PC-3 (cell line): ENCODE results near the gene EIF2AK3. TPM values are rescaled to one million over a fixed set of nuclear protein-coding genes. Genes with fewer than 3 reads are reported as not detected.

Experiments
- ATAC-seq: fragments of 200-7000 bp; cut with Tn5 transposase; 2 replicates; pipeline ENCODE4 v1.9.1; 2020; ENCODE audit warnings: mild to moderate bottlenecking, moderate library complexity
- BruUV-seq: library from RNA; stranded (reverse); fragments of 400-500 nt; replicated peaks from 2 replicates; lab custom pipeline; 2021; lab: Mats Ljungman, UMichigan
- CTCF ChIA-PET: fragments of 300-600 bp; sonication (Branson Sonifier 250); formaldehyde crosslinking; loops from one replicate; lab custom pipeline; 2022; ENCODE audit warnings: antibody characterized with exemption; lab: Charles Lee
- POLR2A ChIA-PET: fragments of 300-600 bp; sonication (Branson Sonifier 250); formaldehyde crosslinking; loops from one replicate; lab custom pipeline; 2022; ENCODE audit warnings: antibody characterized with exemption; ENCODE audit not compliant: unreplicated experiment; lab: Charles Lee
- DNase-seq: peaks from one replicate; pipeline ENCODE4 v3.0.0-alpha.2; 2015
- H2AFZ ChIP-seq: fragments of 300-600 bp; sonication (generic); 2 replicates; pipeline ENCODE4 v1.6.0; 2016; ENCODE audit warnings: antibody characterized with exemption, low read length
- H3F3A ChIP-seq: fragments of 300-600 bp; sonication (generic); one replicate; pipeline ENCODE4 v1.6.0; 2017; ENCODE audit warnings: antibody characterized with exemption, low read length, control low read depth, mild to moderate bottlenecking; ENCODE audit not compliant: unreplicated experiment
- H3K27ac ChIP-seq: fragments of 300-600 bp; sonication (generic); 2 replicates; pipeline ENCODE4 v1.5.1; 2016; ENCODE audit warnings: mild to moderate bottlenecking, low read length
- H3K27me3 ChIP-seq: fragments of 300-600 bp; sonication (generic); 2 replicates; pipeline ENCODE4 v1.6.1; 2016; ENCODE audit warnings: low read length, mixed read lengths
- H3K36me3 ChIP-seq: fragments of 300-600 bp; sonication (generic); 2 replicates; pipeline ENCODE4 v1.6.1; 2016; ENCODE audit warnings: low read depth, mixed run types, low read length, mixed read lengths
- H3K4me1 ChIP-seq: fragments of 300-600 bp; sonication (generic); 2 replicates; pipeline ENCODE4 v1.5.1; 2016; ENCODE audit warnings: low read length; ENCODE audit not compliant: insufficient read depth
- H3K4me2 ChIP-seq: fragments of 300-600 bp; sonication (generic); 2 replicates; pipeline ENCODE4 v1.6.0; 2016; ENCODE audit warnings: low read length
- H3K4me3 ChIP-seq: fragments of 300-600 bp; sonication (generic); 2 replicates; pipeline ENCODE4 v1.5.1; 2016; ENCODE audit warnings: mild to moderate bottlenecking, low read length, mixed read lengths
- H3K79me2 ChIP-seq: fragments of 300-600 bp; sonication (generic); 2 replicates; pipeline ENCODE4 v1.6.1; 2017; ENCODE audit warnings: low read length, mixed read lengths
- H3K9ac ChIP-seq: fragments of 300-600 bp; sonication (generic); 2 replicates; pipeline ENCODE4 v1.6.0; 2016; ENCODE audit warnings: mild to moderate bottlenecking, low read length
- H3K9me2 ChIP-seq: fragments of 300-600 bp; sonication (generic); replicated peaks from 2 replicates; pipeline ENCODE4 v1.6.1; 2016; ENCODE audit warnings: mixed run types, low read length, mixed read lengths
- H3K9me3 ChIP-seq: fragments of 300-600 bp; sonication (generic); 2 replicates; pipeline ENCODE4 v1.6.1; 2016; ENCODE audit warnings: low read length, mixed read lengths
- H4K20me1 ChIP-seq: fragments of 300-600 bp; sonication (generic); 2 replicates; pipeline ENCODE4 v1.6.1; 2016; ENCODE audit warnings: low read length, mixed read lengths
- CTCF ChIP-seq: fragments of 300-600 bp; sonication (generic); conservative IDR thresholded peaks from 2 replicates; pipeline ENCODE4 v1.5.1; 2017; ENCODE audit warnings: antibody characterized with exemption, low read depth, mild to moderate bottlenecking, low read length
- EZH2 ChIP-seq: fragments of 300-600 bp; sonication (generic); IDR thresholded peaks from one replicate; pipeline ENCODE4 v1.6.1; 2017; ENCODE audit warnings: antibody characterized with exemption, mild to moderate bottlenecking, low read length; ENCODE audit not compliant: unreplicated experiment
- EZH2phosphoT487 ChIP-seq: fragments of 300-600 bp; sonication (generic); IDR thresholded peaks from 2 replicates; pipeline ENCODE4 v1.6.1; 2018; ENCODE audit warnings: mild to moderate bottlenecking, antibody characterized with exemption, low read length, borderline replicate concordance
- intact Hi-C: fragments of 100-400 bp; cut with micrococcal nuclease; formaldehyde crosslinking; loops from 2 replicates; pipeline ENCODE4 v1.9.0; 2023
- total RNA-seq: library from RNA; depleted of rRNA; stranded (reverse); fragments of >200 nt; gene quantifications from 2 replicates; pipeline ENCODE4 v1.2.3, GENCODE V29; 2014

EIF2AK3 gene
- total RNA-seq, 1 experiment from 2014 or later, result 10.7 TPM

- BruUV-seq, result no TSS peak
- no peaks in the 10 kb centered on the region for H3K9me2 ChIP-seq
- H3K4me1 ChIP-seq, result no peaks in the 10 kb centered on the region
- no peak overlapping the region for H3K4me2 ChIP-seq
- no peak overlapping the region for H3K9ac ChIP-seq
- no peak overlapping the region for H3K27ac ChIP-seq
- no peaks in the 10 kb centered on the region for H3K9me3 ChIP-seq
- ChIA-PET CTCF (interaction anchor here (2.1 kb wide), 1 partner anchor 78 kb away, joined by 10 read pairs; no protein-coding TSS in a partner anchor), POLR2A (no interaction called here)
- no peak for DNase-seq
- no peaks in the 10 kb centered on the region for H3K79me2 ChIP-seq
- H3K4me3 ChIP-seq, result no peak overlapping the region
- intact Hi-C loops, result loop anchor here (1.0 kb wide), 2 partner anchors 34 to 78 kb away; no protein-coding TSS in a partner anchor
- no peak overlapping the region for H2AFZ ChIP-seq
- H3F3A ChIP-seq, result no peaks in the 10 kb centered on the region
- TF ChIP-seq EZH2phosphoT487 (no peak), EZH2 (no peak), CTCF (no peak)
- no peaks in the 10 kb centered on the region for H3K27me3 ChIP-seq
- no peaks in the 10 kb centered on the region for H4K20me1 ChIP-seq
- ATAC-seq, result no peak
- H3K36me3 ChIP-seq, result peaks cover 20% of the 10 kb centered on the region
Observed at GRCh38 chr2:88591698-88592097, 35.6 kb downstream of the EIF2AK3 start.

- H2AFZ ChIP-seq, result no peak overlapping the region
- no peaks in the 10 kb centered on the region for H3K27me3 ChIP-seq
- intact Hi-C loops, result loop anchor here (1.0 kb wide), 2 partner anchors 34 to 78 kb away; no protein-coding TSS in a partner anchor
- TF ChIP-seq CTCF (peak; percentile 93), EZH2 (no peak)
- H3K9me2 ChIP-seq, result no peaks in the 10 kb centered on the region
- POLR2A ChIA-PET, result no interaction called here
- H3K9me3 ChIP-seq, result no peaks in the 10 kb centered on the region
- CTCF ChIA-PET, result interaction anchor here (0.6 to 2.1 kb wide), 2 partner anchors 19 to 78 kb away, joined by 10 read pairs; no protein-coding TSS in a partner anchor
- no peak overlapping the region for H3K9ac ChIP-seq
- H3K4me1 ChIP-seq, result no peaks in the 10 kb centered on the region
- H3F3A ChIP-seq, result no peaks in the 10 kb centered on the region
- H3K4me3 ChIP-seq, result no peak overlapping the region
- H3K79me2 ChIP-seq, result no peaks in the 10 kb centered on the region
- no peak overlapping the region for H3K27ac ChIP-seq
- no peak overlapping the region for H3K4me2 ChIP-seq
- H3K36me3 ChIP-seq, result peaks cover 20% of the 10 kb centered on the region
- no TSS peak for BruUV-seq
- DNase-seq, result peak; percentile 82
- H4K20me1 ChIP-seq, result no peaks in the 10 kb centered on the region
- ATAC-seq, result peak; percentile 84
Observed at GRCh38 chr2:88590998-88591613, 36.2 kb downstream of the EIF2AK3 start.

- Histone ChIP-seq H3K4me3 (no peak overlapping the region), H3F3A (no peaks in the 10 kb centered on the region), H2AFZ (no peak overlapping the region), H3K27ac (no peak overlapping the region), H3K9me2 (no peaks in the 10 kb centered on the region), H3K4me1 (no peaks in the 10 kb centered on the region), H3K4me2 (no peak overlapping the region), H3K36me3 (peaks cover 43% of the 10 kb centered on the region), H4K20me1 (no peaks in the 10 kb centered on the region), H3K27me3 (no peaks in the 10 kb centered on the region), H3K9ac (no peak overlapping the region), H3K9me3 (no peaks in the 10 kb centered on the region), H3K79me2 (no peaks in the 10 kb centered on the region)
- ATAC-seq (no peak), DNase-seq (no peak)
- no TSS peak for BruUV-seq
- intact Hi-C loops, result no loop called here
- ChIA-PET POLR2A (no interaction called here), CTCF (no interaction called here)
- TF ChIP-seq CTCF, result no peak
- TF ChIP-seq EZH2phosphoT487, result no peak
- TF ChIP-seq EZH2, result no peak
Observed at GRCh38 chr2:88585969-88586368, 41.3 kb downstream of the EIF2AK3 start.
